Activated naive CD4-positive, alpha-beta T cell treated with anti-CD3 and anti-CD28 coated beads, Interleukin-2, amount 50 U/mL, for 72 hours (primary cell): Measurements from ENCODE around the gene ZNF681. TPM values are rescaled to one million over a fixed set of nuclear protein-coding genes. Genes with fewer than 3 reads are reported as not detected.
A peak's percentile ranks its signal among the peaks of the same experiment; 100 is the strongest.
"Not testable (repeated sequence)": the region's sequence is repeated elsewhere in the genome, so short reads cannot be mapped to it uniquely, and the experiment has no call there.

Source experiments
- ATAC-seq, 2 donors: fragments of 150-1000 bp; cut with Tn5 transposase; 2 replicates each; pipeline ENCODE4 v1.10.0; 2021; ENCODE audit warnings: mild to moderate bottlenecking in 2 of 2, moderate library complexity in 2 of 2
- DNase-seq, 2 donors: peaks; one replicate each; pipeline ENCODE4 v3.0.0; 2021 to 2022; ENCODE audit warnings: low spot score in 2 of 2
- H3K27ac Mint-ChIP-seq, 2 donors: one replicate each; pipeline ENCODE4 v1.8.0; 2022; ENCODE audit warnings: mild to moderate bottlenecking in 2 of 2, mixed read lengths in 2 of 2
- H3K36me3 Mint-ChIP-seq, 2 donors: one replicate each; pipeline ENCODE4 v1.8.0; 2022; ENCODE audit warnings: mixed read lengths in 2 of 2
- H3K9me3 Mint-ChIP-seq, 2 donors: one replicate each; pipeline ENCODE4 v1.8.0; 2022; ENCODE audit warnings: mixed read lengths in 2 of 2
- total RNA-seq, 2 donors: library from RNA; stranded (reverse); gene quantifications; one replicate each; pipeline ENCODE4 v1.2.3, GENCODE V29; 2022

ZNF681 gene
- total RNA-seq, 2 donors from 2014 or later, result 2.4 to 5.8 TPM

GRCh38 chr19:23779645-23780044 is 21.0 kb upstream of the ZNF681 start:
- no peak for ATAC-seq
- peaks cover 5 to 14% of the 10 kb centered on the region in 2 donors for H3K9me3 Mint-ChIP-seq
- H3K27ac Mint-ChIP-seq, result no peak overlapping the region
- no peak for DNase-seq
- peaks cover 61 to 82% of the 10 kb centered on the region in 2 donors for H3K36me3 Mint-ChIP-seq

- Mint-ChIP-seq H3K9me3 (peaks cover 5 to 14% of the 10 kb centered on the region in 2 donors), H3K36me3 (peaks cover 66 to 77% of the 10 kb centered on the region in 2 donors), H3K27ac (no peak overlapping the region)
- DNase-seq (no peak), ATAC-seq (no peak)
Measured at GRCh38 chr19:23778566-23778965, 19.9 kb upstream of the ZNF681 start.

- not testable (repeated sequence) for DNase-seq, ATAC-seq
- H3K27ac Mint-ChIP-seq, result peak overlapping the region in 1 of 2 donors; percentile 65
- peaks cover 66 to 72% of the 10 kb centered on the region in 2 donors for H3K36me3 Mint-ChIP-seq
- peaks cover 5 to 14% of the 10 kb centered on the region in 2 donors for H3K9me3 Mint-ChIP-seq
Measured at GRCh38 chr19:23778036-23778435, 19.3 kb upstream of the ZNF681 start.

GRCh38 chr19:23777216-23777615 is 18.5 kb upstream of the ZNF681 start:
- peaks cover under 1 to 13% of the 10 kb centered on the region in 2 donors for H3K9me3 Mint-ChIP-seq
- DNase-seq (no peak), ATAC-seq (peak; percentile 65 to 76)
- H3K36me3 Mint-ChIP-seq, result peaks cover 64 to 66% of the 10 kb centered on the region in 2 donors
- H3K27ac Mint-ChIP-seq, result peak overlapping the region in 1 of 2 donors; percentile 65

GRCh38 chr19:23776507-23777205 is 18.0 kb upstream of the ZNF681 start:
- Mint-ChIP-seq H3K36me3 (peaks cover 59 to 66% of the 10 kb centered on the region in 2 donors), H3K27ac (peak overlapping the region in 1 of 2 donors; percentile 65), H3K9me3 (peaks cover 0 to 15% of the 10 kb centered on the region in 2 donors)
- DNase-seq (no peak), ATAC-seq (peak in 1 of 2 donors; percentile 3)

GRCh38 chr19:23774524-23774971 is 15.9 kb upstream of the ZNF681 start:
- Mint-ChIP-seq H3K36me3 (peaks cover 60 to 63% of the 10 kb centered on the region in 2 donors), H3K9me3 (peaks cover 0 to 20% of the 10 kb centered on the region in 2 donors), H3K27ac (peak overlapping the region in 1 of 2 donors; percentile 36)
- no peak for ATAC-seq
- DNase-seq, result no peak

GRCh38 chr19:23774106-23774505 is 15.4 kb upstream of the ZNF681 start:
- DNase-seq (no peak), ATAC-seq (no peak)
- Mint-ChIP-seq H3K9me3 (peaks cover 0 to 20% of the 10 kb centered on the region in 2 donors), H3K36me3 (peaks cover 57 to 58% of the 10 kb centered on the region in 2 donors), H3K27ac (peak overlapping the region; percentile 31 to 36)

GRCh38 chr19:23772675-23773063 is 14.0 kb upstream of the ZNF681 start:
- H3K9me3 Mint-ChIP-seq, result peaks cover 0 to 16% of the 10 kb centered on the region in 2 donors
- H3K27ac Mint-ChIP-seq, result peak overlapping the region; percentile 50 to 88
- ATAC-seq (no peak), DNase-seq (no peak)
- peaks cover 48 to 50% of the 10 kb centered on the region in 2 donors for H3K36me3 Mint-ChIP-seq

GRCh38 chr19:23771761-23772674 is 13.3 kb upstream of the ZNF681 start:
- ATAC-seq (peak; percentile 25 to 56), DNase-seq (no peak)

GRCh38 chr19:23771316-23771715 is 12.6 kb upstream of the ZNF681 start:
- DNase-seq (no peak), ATAC-seq (peak; percentile 50 to 81)
- Mint-ChIP-seq H3K27ac (peak overlapping the region; percentile 50 to 95), H3K9me3 (peaks cover 0 to 12% of the 10 kb centered on the region in 2 donors), H3K36me3 (peaks cover 36 to 38% of the 10 kb centered on the region in 2 donors)

More at GRCh38 chr19:23771761-23772674, 13.3 kb upstream of the ZNF681 start:
- peaks cover 43% of the 10 kb centered on the region in 2 donors for H3K36me3 Mint-ChIP-seq
- peaks cover 0 to 14% of the 10 kb centered on the region in 2 donors for H3K9me3 Mint-ChIP-seq
- peak overlapping the region; percentile 50 to 88 for H3K27ac Mint-ChIP-seq

GRCh38 chr19:23770672-23771250 is 12.1 kb upstream of the ZNF681 start:
- ATAC-seq (peak; percentile 42), DNase-seq (no peak)
- peaks cover 0 to 12% of the 10 kb centered on the region in 2 donors for H3K9me3 Mint-ChIP-seq
- peaks cover 32 to 33% of the 10 kb centered on the region in 2 donors for H3K36me3 Mint-ChIP-seq
- H3K27ac Mint-ChIP-seq, result peak overlapping the region; percentile 50 to 95

GRCh38 chr19:23769691-23770468 is 11.2 kb upstream of the ZNF681 start:
- ATAC-seq (peak in 1 of 2 donors; percentile 58), DNase-seq (no peak)
- peaks cover 0 to 12% of the 10 kb centered on the region in 2 donors for H3K9me3 Mint-ChIP-seq

GRCh38 chr19:23766951-23767350 is 8.3 kb upstream of the ZNF681 start:
- no peak for ATAC-seq
- Mint-ChIP-seq H3K36me3 (peaks cover 27 to 41% of the 10 kb centered on the region in 2 donors), H3K9me3 (peaks cover 0 to 5% of the 10 kb centered on the region in 2 donors), H3K27ac (no peak overlapping the region)
- DNase-seq, result no peak

More at GRCh38 chr19:23769691-23770468, 11.2 kb upstream of the ZNF681 start:
- Mint-ChIP-seq H3K36me3 (peaks cover 30 to 41% of the 10 kb centered on the region in 2 donors), H3K27ac (peak overlapping the region; percentile 50 to 95)

GRCh38 chr19:23764781-23765180 is 6.1 kb upstream of the ZNF681 start:
- Mint-ChIP-seq H3K9me3 (no peaks in the 10 kb centered on the region), H3K36me3 (peaks cover 14 to 28% of the 10 kb centered on the region in 2 donors), H3K27ac (no peak overlapping the region)
- no peak for ATAC-seq
- DNase-seq, result no peak

GRCh38 chr19:23762884-23763711 is 4.4 kb upstream of the ZNF681 start:
- DNase-seq (peak; percentile 79 to 85), ATAC-seq (peak; percentile 79)
- Mint-ChIP-seq H3K36me3 (peaks cover 18 to 30% of the 10 kb centered on the region in 2 donors), H3K27ac (peak overlapping the region; percentile 36 to 78), H3K9me3 (no peaks in the 10 kb centered on the region)
